Fibroblast of the aortic adventitia (primary cell): Measurements from ENCODE around the gene PFN3. TPM values are rescaled to one million over a fixed set of nuclear protein-coding genes. Genes with fewer than 3 reads are reported as not detected.

Experiments
- DNase-seq: peaks from one replicate; pipeline ENCODE4 v3.0.0-alpha.2; 2010; ENCODE audit warnings: low read depth
- H3K4me3 ChIP-seq: 2 replicates; pipeline ENCODE4 v1.5.1; 2011; ENCODE audit warnings: low read depth, mild to moderate bottlenecking, control low read depth, low read length, moderate library complexity
- CTCF ChIP-seq: IDR thresholded peaks from 2 replicates; pipeline ENCODE4 v1.5.1; 2011; ENCODE audit warnings: mild to moderate bottlenecking, low read length, control low read depth, inconsistent platforms; ENCODE audit not compliant: insufficient read depth
- total RNA-seq: library from RNA; depleted of rRNA; stranded (reverse); fragments of >200 nt; gene quantifications from 2 replicates; pipeline ENCODE4 v1.2.3, GENCODE V29; 2012; ENCODE audit warnings: low replicate concordance

PFN3 gene
- total RNA-seq, 1 donor = not detected

GRCh38 chr5:177359860-177360259, 40.6 kb downstream of the PFN3 start:
- no peak overlapping the region for H3K4me3 ChIP-seq
- no peak for DNase-seq
- no peak for TF ChIP-seq CTCF

GRCh38 chr5:177359451-177359851, 41.0 kb downstream of the PFN3 start:
- no peak for TF ChIP-seq CTCF
- no peak overlapping the region for H3K4me3 ChIP-seq
- DNase-seq = no peak

GRCh38 chr5:177358370-177358819, 42.1 kb downstream of the PFN3 start:
- no peak overlapping the region for H3K4me3 ChIP-seq
- no peak for DNase-seq
- no peak for TF ChIP-seq CTCF

- H3K4me3 ChIP-seq = no peak within 1 kb of the TSS
- no peak for DNase-seq
- no peak for TF ChIP-seq CTCF
Observed at GRCh38 chr5:177357459-177358351, 42.8 kb downstream of the PFN3 start, which contains the start of gene RGS14. Gene RGS14, plus strand, starts transcription at chr5:177357924. Its CDS starts 101 bp downstream, at chr5:177358025.

GRCh38 chr5:177357146-177357458, 43.4 kb downstream of the PFN3 start:
- no peak for TF ChIP-seq CTCF
- H3K4me3 ChIP-seq = no peak overlapping the region
- DNase-seq = no peak

- DNase-seq = no peak
- H3K4me3 ChIP-seq = no peak overlapping the region
- TF ChIP-seq CTCF = no peak
Observed at GRCh38 chr5:177356746-177357145, 43.7 kb downstream of the PFN3 start.

GRCh38 chr5:177355868-177356168, 44.6 kb downstream of the PFN3 start:
- H3K4me3 ChIP-seq = no peak overlapping the region
- DNase-seq = no peak
- no peak for TF ChIP-seq CTCF
